NCI-H1417 treated with DMSO at 0.1 percent for 48 hours (cell line): ENCODE data around the gene TXNDC15.
"Not testable (repeated sequence)": the region's sequence is repeated elsewhere in the genome, so short reads cannot be mapped to it uniquely, and the experiment has no call there.

ENCODE experiments used
- DNase-seq: peaks from one replicate; lab custom pipeline; 2025; lab: John Stamatoyannopoulos, UW

The TXNDC15 gene

GRCh38 chr5:134878403-134878802, 4.2 kb downstream of the TXNDC15 start:
- no peak for DNase-seq

GRCh38 chr5:134879456-134879855, 5.3 kb downstream of the TXNDC15 start:
- no peak for DNase-seq

GRCh38 chr5:134880937-134881336, 6.8 kb downstream of the TXNDC15 start:
- DNase-seq, result not testable (repeated sequence)

- not testable (repeated sequence) for DNase-seq
Observed at GRCh38 chr5:134881711-134882110, 7.5 kb downstream of the TXNDC15 start.

- no peak for DNase-seq
Observed at GRCh38 chr5:134887593-134888159, 13.5 kb downstream of the TXNDC15 start.

- DNase-seq, result no peak
Observed at GRCh38 chr5:134889335-134889734, 15.2 kb downstream of the TXNDC15 start.

GRCh38 chr5:134891473-134891872, 17.3 kb downstream of the TXNDC15 start:
- DNase-seq, result no peak

GRCh38 chr5:134892282-134892681, 18.1 kb downstream of the TXNDC15 start:
- DNase-seq, result no peak

- DNase-seq, result no peak
Observed at GRCh38 chr5:134892926-134893325, 18.8 kb downstream of the TXNDC15 start.

GRCh38 chr5:134893748-134894505, 19.8 kb downstream of the TXNDC15 start:
- no peak for DNase-seq

GRCh38 chr5:134902071-134902801, 28.1 kb downstream of the TXNDC15 start:
- no peak for DNase-seq

GRCh38 chr5:134904610-134905245, 30.6 kb downstream of the TXNDC15 start, which contains the start of gene PCBD2:
TSS of gene PCBD2 (plus strand) at chr5:134905131. CDS start at chr5:134905140, 9 bp downstream.
- DNase-seq, result peak; percentile 20

- DNase-seq, result no peak
Observed at GRCh38 chr5:134905246-134905996, 31.2 kb downstream of the TXNDC15 start.

GRCh38 chr5:134906811-134907210, 32.6 kb downstream of the TXNDC15 start:
- no peak for DNase-seq

GRCh38 chr5:134910752-134911151, 36.6 kb downstream of the TXNDC15 start:
- not testable (repeated sequence) for DNase-seq

GRCh38 chr5:134911285-134912206, 37.4 kb downstream of the TXNDC15 start:
- no peak for DNase-seq

GRCh38 chr5:134913254-134913653, 39.1 kb downstream of the TXNDC15 start:
- DNase-seq, result no peak

- no peak for DNase-seq
Observed at GRCh38 chr5:134913795-134914194, 39.6 kb downstream of the TXNDC15 start.

- no peak for DNase-seq
Observed at GRCh38 chr5:134917070-134917815, 43.1 kb downstream of the TXNDC15 start.

- no peak for DNase-seq
Observed at GRCh38 chr5:134918861-134919260, 44.7 kb downstream of the TXNDC15 start.
